Skin of body (tissue), 2 donors: ENCODE data around the gene NEK3. TPM values are rescaled to one million over a fixed set of nuclear protein-coding genes. Genes with fewer than 3 reads are reported as not detected.
"Not testable (repeated sequence)": the region's sequence is repeated elsewhere in the genome, so short reads cannot be mapped to it uniquely, and the experiment has no call there.

Source experiments
- DNase-seq: peaks from one replicate; lab custom pipeline; 2025; lab: John Stamatoyannopoulos, UW
- total RNA-seq: library from RNA; depleted of rRNA; stranded (reverse); fragments of >200 nt; gene quantifications from one replicate; pipeline ENCODE4 v1.2.3, GENCODE V29; 2014

The NEK3 gene, protein sequence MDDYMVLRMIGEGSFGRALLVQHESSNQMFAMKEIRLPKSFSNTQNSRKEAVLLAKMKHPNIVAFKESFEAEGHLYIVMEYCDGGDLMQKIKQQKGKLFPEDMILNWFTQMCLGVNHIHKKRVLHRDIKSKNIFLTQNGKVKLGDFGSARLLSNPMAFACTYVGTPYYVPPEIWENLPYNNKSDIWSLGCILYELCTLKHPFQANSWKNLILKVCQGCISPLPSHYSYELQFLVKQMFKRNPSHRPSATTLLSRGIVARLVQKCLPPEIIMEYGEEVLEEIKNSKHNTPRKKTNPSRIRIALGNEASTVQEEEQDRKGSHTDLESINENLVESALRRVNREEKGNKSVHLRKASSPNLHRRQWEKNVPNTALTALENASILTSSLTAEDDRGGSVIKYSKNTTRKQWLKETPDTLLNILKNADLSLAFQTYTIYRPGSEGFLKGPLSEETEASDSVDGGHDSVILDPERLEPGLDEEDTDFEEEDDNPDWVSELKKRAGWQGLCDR
- total RNA-seq = 10.6 TPM

GRCh38 chr13:52159159-52159982, at the start of gene NEK3:
Gene NEK3, minus strand, starts transcription at chr13:52159597. Its CDS starts 3,406 bp downstream, at chr13:52156191.
- peak; percentile 47 for DNase-seq

DNA sequence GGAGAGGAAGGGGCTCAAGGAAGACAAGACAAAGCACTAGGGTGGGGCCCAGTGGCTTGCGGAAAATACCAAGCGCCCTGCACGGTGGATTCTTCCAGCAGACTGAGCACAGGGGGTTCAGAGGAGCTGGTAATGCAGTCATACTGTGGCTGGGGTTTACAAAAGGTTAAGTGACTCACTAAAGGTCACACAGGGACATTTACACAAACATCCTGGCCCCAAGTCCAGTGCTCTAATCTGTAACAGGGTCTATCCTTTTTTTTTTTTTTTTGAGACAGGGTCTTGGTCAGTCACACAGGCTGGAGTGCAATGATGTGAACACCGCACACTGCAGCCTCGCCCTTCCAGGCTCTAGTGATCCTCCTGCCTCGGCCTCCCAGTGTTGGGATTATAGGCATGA, 49.0 kb upstream of the NEK3 start:
- not testable (repeated sequence) for DNase-seq

GRCh38 chr13:52207896-52208295, 48.5 kb upstream of the NEK3 start:
- not testable (repeated sequence) for DNase-seq

DNA sequence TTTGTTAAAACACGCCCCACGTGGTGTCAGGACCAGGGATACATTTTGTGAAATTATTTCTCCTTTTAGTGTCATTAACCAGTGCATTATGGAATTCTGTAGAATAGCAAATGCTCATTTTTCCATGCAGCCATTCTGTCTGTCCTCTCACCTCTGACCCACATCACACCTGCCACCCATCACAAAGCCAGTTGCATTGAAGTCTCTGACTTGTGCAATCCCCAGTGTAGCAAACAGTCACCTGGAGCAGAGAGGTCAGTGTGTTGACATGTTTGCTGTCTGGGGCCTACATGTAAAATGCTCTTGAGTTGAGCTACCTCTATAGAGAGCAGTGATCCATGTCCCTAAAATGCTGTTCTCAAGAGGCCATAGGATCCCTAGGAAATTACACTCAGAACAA, 47.9 kb upstream of the NEK3 start:
- DNase-seq = not testable (repeated sequence)

GRCh38 chr13:52204546-52204945, 45.1 kb upstream of the NEK3 start:
- not testable (repeated sequence) for DNase-seq

DNA sequence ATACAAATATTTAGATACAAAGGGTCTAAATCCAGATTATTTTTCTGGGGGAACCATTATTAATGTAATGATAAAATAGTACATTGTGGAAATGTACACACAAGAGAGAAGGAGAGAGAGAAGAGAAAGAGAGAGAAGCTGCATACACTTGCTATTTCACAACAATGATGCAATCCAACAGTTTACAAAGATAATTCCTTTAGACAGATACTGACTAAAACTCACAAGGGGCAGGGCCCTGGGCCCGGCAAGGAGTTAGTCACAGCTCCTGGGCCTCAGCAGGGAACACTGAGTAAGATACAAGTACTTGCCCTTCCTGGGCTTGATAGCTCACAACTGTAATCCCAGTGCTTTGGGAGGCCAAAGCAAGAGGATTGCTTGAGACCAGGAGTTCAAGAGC, 44.5 kb upstream of the NEK3 start:
- DNase-seq = not testable (repeated sequence)

GRCh38 chr13:52202506-52202905, 43.1 kb upstream of the NEK3 start:
- not testable (repeated sequence) for DNase-seq

DNA sequence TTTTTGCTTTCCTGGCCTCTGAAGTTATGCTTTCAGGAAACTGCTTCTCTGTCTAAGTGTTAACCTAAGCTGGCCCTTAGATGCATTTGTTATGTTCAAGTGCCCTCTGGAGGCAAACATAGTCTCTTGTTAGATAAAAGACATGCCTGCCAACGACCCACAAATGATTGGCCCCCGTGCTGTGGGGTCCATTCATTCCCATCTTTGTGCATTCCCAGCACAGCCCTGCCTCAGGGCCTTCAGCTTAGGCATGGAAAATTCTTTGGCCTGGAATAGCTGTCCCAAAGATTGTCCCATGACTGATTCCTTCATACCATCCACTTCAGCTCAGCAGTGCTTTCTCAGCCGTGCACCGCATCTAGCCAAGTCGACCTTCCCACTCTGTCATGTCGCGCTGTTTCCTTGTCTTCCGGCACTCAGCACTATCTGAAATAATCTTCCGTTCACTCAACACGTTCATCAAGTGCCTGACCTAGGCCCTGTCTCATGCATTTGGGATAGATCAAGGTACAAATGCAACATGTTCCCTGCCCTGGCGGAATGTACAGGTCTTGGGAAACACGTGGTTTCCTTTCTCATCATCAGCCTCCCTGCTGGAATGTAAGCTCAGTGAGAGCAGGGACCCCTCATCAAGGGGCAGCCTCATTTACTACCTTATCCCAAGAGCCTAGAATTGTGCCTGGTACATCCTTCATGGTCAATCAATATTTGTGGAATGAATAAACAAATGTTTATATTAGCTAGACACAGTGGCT, 42.2 kb upstream of the NEK3 start:
- DNase-seq = not testable (repeated sequence)

DNA sequence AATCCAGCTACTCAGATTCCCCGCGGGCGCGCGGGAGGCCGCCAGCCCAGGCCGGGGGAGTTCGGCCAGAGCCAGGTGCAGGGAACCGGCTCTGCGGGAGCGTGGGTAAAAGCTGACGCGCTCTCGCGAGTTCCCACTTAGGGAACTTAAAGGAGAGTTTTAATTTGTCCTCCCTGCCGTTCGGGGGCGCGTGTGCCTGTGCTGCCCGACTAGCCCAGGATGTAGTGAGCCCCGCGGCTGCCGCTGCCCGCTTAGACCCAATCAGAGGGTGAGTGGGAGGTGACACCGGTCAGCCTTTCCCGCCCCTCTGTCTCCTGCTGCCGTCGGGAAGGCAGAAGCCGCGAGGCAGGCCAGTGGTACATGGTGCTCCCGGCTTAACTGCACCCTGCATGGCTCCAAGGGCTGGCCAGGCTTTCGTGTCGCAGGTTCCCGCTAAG, 36.0 kb upstream of the NEK3 start:
- DNase-seq = peak; percentile 66

DNA sequence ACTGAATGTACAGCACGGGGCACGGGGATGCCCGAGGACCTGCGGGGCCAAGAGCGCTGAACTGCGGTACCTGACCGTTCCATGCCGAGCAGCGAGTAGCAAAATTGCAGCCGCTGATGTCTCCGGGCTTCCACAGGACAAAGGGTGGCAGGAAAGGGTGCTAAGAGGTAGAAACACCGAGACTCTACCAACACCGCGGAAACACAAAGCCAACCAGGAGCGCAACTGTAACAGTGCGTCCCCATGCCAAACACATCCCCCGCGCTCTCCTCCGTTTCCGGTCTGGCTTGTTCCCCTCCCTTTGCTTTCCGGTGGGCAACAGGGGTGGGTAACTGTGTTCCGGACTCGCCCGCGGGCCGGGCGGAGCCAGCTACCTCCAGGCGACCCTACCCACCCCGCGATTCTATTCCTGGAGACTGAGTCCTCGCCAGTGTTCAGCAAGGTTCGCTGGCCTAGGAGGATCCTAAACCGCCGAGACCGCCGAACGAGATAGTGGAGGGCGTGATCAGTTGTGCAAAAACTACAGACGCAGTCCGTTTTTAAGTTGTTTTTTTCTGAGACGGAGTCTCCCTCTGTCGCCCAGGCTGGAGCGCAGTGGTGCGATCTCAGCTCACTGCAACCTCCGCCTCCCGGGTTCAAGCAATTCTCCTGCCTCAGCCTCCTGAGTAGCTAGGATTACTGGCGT, 34.9 kb upstream of the NEK3 start:
- peak; percentile 92 for DNase-seq

DNA sequence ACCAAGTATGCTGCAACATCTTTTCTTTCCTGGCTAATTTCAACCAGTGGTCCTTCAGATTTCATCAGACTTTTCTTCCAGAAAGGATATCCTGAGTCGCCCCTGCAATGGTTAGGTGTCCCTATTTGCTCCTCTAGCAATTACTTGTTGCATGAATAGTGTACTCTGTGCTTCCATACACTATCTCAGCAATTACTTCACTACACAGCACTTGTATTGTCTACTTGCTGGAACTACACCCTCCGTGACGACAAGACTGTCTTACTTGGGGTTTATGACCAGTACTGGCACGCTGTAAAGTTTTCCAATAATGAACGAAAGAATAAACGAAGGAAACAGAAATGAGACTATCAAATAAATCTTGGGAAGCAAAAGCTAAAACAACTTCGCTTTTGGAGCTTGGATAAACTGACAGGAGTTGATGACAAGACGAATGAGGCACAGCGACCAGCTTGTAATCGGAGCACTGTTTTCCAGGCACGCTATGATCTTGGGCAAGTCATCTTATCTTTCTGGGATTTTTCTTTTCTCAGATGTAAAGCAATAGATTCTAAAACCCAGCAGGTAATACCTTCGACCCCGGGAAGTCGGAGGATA, 34.3 kb upstream of the NEK3 start:
- peak; percentile 15 for DNase-seq

DNA sequence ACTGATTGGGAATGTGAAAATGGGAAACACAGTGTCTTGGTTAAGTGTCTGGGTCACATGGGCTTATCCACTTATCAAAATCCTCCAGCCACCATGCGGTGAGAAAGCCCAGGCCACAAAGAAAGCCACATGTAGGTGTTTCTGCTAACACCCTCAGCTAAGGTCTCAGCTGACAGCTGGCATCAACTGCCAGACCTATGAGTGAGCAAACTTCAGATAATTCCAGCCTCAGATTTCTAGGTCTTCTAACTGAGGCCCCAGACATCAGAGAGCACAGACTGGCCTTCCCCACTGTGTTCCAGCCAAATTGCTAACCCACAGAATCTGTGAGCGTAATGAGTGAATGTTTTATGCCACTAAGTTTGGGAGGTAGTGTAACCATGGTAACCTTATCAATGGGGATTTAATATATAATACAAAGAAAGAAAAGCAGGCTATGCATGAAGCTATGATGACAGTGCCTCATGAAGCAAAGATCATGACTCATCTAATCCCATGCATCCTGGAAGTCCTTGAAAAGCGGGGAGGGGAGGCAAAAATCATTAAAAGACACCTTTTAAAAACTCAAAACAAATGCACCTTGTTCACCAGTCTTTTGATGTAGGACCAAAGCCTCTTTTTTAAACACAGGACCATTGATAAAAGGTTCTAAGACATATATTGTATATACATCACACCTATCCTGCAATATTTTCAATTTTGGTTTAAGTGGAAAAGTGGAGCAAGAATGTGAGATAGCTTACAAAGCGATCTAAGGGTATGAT, 28.2 kb upstream of the NEK3 start:
- DNase-seq = not testable (repeated sequence)

DNA sequence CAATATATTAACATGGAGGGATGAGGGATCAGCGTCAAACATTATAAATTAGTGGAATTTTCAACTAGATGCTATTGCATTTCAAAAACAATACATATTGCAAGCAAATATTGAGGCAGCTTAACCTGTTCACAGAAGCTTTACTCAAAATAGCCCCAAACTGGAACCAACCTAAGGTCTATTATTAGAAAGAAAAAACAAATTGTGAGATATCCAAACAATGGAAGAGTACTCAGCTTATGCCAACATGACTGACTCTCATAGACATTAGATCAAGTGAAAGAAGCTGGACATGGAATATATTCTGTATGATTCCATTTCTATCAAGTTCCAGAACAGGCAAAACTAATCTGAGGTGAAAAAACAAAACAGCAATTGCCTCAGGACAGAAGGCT, 27.6 kb upstream of the NEK3 start:
- DNase-seq = no peak

DNA sequence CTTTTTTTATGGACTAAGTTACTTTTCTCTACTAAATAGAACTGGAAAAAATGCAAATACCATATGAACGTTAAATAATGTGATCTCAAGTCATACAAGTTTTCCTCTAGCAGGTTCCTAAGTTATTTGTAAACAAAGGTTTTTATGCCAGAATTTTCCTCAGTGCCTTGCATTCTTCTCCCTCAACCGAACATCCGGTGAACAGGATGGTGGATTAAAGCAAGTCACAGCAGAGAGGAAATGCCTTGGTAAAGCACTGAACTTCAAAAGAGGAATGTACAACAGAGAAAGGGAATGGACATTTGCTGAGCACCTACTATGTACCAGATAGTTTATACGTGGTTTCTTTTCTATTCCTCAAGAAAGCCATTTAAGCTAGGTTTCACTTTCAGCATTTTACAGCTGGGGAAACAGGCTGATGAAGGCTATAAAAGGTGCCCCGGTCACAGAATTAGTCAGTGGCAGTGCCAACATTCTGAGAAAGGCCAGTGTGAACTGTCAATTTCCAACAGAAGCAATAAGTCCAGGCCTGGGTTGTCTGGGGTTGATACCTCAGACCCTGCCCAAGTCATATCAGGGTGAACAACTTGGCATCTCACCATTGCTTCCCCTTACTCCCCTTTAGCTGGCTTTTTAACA, 22.0 kb upstream of the NEK3 start:
- not testable (repeated sequence) for DNase-seq

DNA sequence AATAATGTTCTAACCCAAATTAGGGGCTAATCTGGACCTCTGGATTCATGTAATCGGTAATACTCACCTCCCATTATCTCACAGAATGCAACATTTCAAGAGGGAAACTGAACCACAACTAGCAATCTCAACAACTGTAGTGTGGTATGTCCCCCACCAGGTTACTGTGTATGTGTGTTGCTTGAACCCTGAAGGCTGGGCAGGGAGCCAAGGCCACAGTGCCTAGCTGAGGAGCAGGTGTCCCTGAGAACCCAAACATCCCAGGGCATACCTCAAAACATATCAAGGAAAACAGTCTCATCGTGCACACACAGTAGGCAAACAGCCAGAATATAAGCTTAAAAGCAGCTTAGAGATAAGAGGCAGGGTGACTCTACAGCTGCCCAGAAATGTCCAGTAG, 20.5 kb upstream of the NEK3 start:
- DNase-seq = no peak

DNA sequence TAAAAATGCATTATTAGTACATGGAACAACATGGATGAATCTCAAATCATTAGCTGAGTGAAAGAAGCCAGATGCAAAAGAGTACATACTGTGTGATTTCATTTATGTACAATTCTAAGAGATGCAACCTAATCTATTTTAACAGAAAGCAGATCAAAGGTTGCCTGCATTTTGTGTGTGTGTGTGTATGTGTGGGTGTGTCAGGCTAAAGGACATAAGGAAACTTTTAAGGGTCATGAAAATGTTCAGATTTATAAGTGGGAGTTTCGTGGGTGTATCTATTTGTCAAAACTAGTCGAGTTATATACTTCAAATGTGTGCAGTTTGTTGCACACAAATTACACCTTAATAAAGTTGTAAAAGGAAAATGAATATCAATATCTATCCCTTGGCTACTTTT, 17.9 kb upstream of the NEK3 start:
- no peak for DNase-seq

- DNase-seq = not testable (repeated sequence)
Observed at GRCh38 chr13:52173970-52174369, 14.6 kb upstream of the NEK3 start.

DNA sequence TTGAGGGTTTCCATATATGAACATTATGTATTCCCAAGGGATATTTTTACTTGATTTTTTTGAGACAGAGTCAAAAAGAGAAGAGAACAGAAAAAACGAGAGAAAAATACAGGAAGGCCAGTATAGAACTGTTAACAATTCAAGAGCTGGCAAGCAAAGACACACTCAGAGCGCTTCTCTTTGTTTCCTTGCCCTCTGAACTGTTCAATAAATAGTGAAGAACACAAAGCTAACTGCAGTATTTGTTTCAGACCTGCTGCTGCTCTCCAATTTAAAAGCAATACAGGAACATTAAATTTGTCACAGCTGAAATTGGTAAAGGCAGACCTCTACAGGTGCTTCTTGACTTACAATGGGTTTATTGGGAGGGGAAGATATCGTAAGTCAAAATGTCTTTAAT, 14.0 kb upstream of the NEK3 start:
- DNase-seq = no peak

DNA sequence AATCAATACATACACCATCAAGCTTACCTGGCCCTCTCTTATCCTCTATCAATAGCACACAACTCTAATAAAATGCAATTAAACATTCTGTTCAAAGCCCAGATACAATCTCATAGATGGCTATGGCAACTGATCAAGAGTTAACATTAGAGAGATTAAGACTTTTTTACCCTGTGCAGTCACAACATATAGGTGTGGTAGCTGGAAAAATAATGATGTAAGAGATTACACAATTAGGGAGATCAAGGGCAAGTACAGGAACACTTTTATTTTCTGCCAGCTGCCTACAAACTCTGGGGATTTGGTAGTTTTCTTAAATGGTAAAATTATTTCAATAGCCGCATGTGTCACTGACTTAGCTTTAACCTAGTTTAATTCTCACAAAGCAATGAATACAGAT, 12.3 kb upstream of the NEK3 start:
- DNase-seq = not testable (repeated sequence)
